GM19238 (cell line): Measurements from ENCODE around the gene LIMD2.

Experiments
- DNase-seq: peaks from one replicate; pipeline ENCODE4 v3.0.0; 2011; ENCODE audit warnings: low spot score; ENCODE audit not compliant: insufficient read length

LIMD2 gene

GRCh38 chr17:63701456-63701820, 1.5 kb upstream of the LIMD2 start:
- DNase-seq: no peak

GRCh38 chr17:63700528-63701455, 867 bp upstream of the LIMD2 start:
- peak; percentile 63 for DNase-seq

DNA sequence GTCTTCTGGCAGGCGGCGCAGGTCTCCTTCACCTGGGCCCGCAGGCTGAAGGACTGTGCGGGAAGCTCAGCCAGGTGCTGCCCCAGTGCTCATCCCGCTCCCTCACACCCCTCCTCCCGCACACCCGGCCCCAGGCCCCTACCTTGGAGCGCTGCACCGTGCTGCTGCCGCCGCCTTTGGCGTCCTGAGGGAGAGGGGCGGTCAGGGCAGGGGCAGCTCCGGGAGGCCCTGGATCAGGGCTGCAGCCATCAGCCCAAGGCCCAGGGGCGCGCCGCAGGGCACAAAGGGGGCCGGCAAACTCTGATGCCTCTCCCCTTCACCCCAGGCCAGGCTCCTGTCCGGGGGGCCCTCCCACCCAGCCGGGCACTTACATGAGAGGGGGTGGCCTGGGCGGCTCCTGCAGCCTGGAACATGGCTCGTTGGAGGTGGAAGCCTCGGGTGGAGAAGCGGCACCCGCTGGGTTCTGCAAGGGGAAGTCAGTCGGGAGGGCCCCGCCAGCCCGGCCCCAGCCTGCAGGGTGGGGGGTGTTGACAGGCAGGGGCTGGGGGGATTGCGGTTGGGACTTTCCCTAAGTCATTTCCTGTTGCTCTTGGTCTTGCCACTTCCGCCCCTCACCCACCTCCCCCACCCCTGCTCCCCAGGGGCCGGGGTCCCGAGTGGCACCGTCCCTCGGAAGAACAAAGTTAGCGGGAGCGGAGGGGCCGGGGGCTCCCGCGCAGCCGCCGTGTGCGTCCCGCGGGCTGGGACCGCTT, 863 bp downstream of the LIMD2 start:
- DNase-seq: peak; percentile 76

- no peak for DNase-seq
Measured at GRCh38 chr17:63698381-63698885, 1.5 kb downstream of the LIMD2 start.

DNA sequence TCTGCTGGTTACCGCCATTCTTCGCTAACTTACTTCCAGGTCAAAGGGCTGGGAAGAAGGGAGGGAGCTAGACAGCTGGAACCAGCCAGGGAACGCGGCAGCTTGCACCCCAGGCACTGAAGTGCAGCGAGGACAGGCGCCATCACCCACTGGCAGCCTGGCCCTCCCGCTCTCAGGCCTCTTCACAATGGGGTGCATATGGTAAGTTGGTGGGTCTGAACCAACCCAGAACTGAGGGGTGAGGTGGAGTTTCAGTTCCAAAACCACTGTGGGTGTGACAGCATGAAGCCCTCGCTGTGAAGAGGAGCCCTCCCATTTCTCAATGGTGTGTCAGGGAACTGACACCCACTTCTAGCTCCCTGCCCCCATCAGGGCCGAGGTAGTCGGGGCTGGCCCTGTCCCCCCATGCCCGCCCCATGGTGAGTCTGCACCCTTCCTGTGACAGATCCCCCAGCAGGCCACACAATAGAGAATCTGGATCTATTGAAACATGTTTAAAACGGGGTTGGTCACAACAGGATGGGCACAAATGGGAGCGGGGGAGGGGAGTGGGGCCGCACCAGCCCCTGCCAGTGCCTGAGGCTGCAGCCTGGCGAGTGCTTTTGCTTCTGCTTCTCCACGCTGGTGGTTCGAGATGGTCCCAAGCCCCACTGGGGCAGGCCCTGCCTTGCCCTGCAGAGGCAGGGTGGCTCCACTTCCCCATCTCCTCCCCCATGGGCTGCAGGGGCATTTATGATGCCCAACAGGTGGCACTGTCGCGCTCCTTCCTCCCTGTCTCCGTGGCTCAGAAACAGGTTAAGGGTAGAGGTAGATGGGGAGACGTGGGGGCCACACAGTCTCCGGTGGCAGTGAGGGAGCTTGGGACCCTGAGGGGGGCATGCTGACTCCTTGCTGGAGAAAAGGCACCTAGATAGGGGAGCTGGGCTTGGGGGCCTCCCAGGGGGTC, 2.3 kb downstream of the LIMD2 start:
- DNase-seq: peak; percentile 67

GRCh38 chr17:63696381-63696961, 3.5 kb downstream of the LIMD2 start:
- no peak for DNase-seq

- no peak for DNase-seq
Measured at GRCh38 chr17:63695889-63696288, 4.0 kb downstream of the LIMD2 start.

GRCh38 chr17:63694950-63695773, 4.8 kb downstream of the LIMD2 start:
- DNase-seq: no peak

- no peak for DNase-seq
Measured at GRCh38 chr17:63694229-63694949, 5.5 kb downstream of the LIMD2 start.

GRCh38 chr17:63693411-63694113, 6.4 kb downstream of the LIMD2 start:
- DNase-seq: no peak

- no peak for DNase-seq
Measured at GRCh38 chr17:63692195-63692816, 7.6 kb downstream of the LIMD2 start.

- no peak for DNase-seq
Measured at GRCh38 chr17:63689479-63689878, 10.4 kb downstream of the LIMD2 start.

- no peak for DNase-seq
Measured at GRCh38 chr17:63688396-63689020, 11.4 kb downstream of the LIMD2 start.

DNA sequence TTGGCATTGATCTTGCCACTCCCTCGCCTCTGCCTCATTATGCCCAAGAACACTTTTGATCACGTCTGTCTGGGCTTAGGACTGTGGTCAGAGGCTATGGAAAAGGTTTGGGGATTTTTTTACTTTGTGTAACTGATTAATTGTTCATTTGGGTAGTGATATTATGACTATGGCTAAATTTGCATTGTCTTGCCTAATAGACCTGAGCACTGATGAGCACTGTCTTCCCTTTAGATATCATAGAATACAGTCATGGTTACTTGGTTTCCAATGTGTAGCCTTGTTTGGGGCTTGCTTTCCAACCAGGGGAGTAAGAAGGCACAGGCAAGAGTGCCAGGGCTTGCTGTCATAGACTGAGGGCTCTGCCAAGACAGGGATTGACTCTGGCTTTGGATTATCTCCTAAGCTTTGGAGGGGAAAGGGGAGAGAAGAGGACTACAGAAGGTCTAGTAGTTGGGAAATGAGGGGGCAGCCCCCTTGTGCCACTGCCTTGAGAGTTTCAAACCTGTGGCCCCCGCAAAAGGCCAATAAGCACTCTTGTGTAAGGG, 13.7 kb downstream of the LIMD2 start:
- DNase-seq: no peak

GRCh38 chr17:63685578-63685977, 14.3 kb downstream of the LIMD2 start:
- DNase-seq: no peak

DNA sequence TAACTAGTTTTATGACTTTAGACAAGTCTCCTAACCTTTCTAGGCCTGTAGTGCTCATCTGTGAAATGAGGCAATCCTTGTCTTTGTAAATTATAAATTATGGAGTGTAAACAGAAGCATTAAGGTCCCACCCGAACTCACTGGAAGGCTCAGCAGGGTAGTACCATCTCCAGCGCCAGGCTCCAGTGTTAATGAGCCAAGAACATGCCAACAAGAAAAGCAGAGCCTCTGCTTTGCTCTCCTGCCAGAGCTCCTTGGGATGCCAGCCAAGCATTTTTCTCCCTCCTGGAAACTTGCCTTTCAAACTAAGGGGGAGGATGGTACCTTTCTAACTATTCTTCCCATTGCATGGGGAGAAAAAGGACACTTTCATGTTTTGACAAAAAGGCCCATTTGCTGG, 14.9 kb downstream of the LIMD2 start:
- no peak for DNase-seq

DNA sequence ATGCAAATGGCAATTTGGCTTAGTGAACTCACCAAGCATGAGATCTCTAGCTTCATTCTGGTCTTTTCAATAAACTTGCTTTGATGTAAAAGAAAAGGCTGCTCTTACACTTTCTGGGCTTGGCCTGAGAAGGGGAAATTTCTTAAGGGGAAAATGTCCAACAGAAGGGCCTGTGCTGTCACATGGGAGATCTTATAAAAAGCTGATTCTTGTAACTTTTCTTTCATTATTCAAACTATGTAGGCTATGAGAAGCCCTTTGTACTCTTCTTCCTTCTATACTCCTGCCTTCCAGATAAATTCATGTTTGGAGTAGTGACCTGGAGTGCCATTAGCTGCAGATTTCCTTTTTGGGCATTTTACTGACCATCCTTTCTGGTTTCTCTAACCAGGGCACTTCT, 16.9 kb downstream of the LIMD2 start:
- DNase-seq: no peak
